ENCODE data around the gene IL10RB. TPM values are rescaled to one million over a fixed set of nuclear protein-coding genes. Genes with fewer than 3 reads are reported as not detected.

The IL10RB gene
- total and polyA plus RNA-seq, 8 donors, result 24.0 to 48.2 (median 30.1) TPM

- DNase-seq (no peak), ATAC-seq (no peak)
- Histone ChIP-seq H3K9me3 (peaks cover 4 to 6% of the 10 kb centered on the region in 2 donors), H3K27me3 (no peaks in the 10 kb centered on the region), H3K27ac (no peak overlapping the region), H3K4me3 (no peak overlapping the region), H3K4me1 (peaks cover 16 to 41% of the 10 kb centered on the region in 2 donors), H3K36me3 (peaks cover 0 to 24% of the 10 kb centered on the region in 2 donors)
- intact Hi-C loops (cut with DNase I), result no loop called here
- no peak for TF ChIP-seq CTCF (IDR thresholded peaks at IDR 0.05)
These were observed 64.6 kb downstream of the IL10RB start for GRCh38 chr21:33330726-33331125.

- ATAC-seq (no peak), DNase-seq (no peak)
- Histone ChIP-seq H3K9me3 (peaks cover 4 to 6% of the 10 kb centered on the region in 2 donors), H3K36me3 (peaks cover 0 to 31% of the 10 kb centered on the region in 2 donors), H3K27me3 (no peaks in the 10 kb centered on the region), H3K4me1 (peaks cover 3 to 27% of the 10 kb centered on the region in 2 donors), H3K27ac (no peak overlapping the region), H3K4me3 (no peak overlapping the region)
- intact Hi-C loops (cut with DNase I), result no loop called here
- no peak for TF ChIP-seq CTCF (IDR thresholded peaks at IDR 0.05)
These were observed 66.0 kb downstream of the IL10RB start for GRCh38 chr21:33332143-33332542.

GRCh38 chr21:33334191-33334590, 68.0 kb downstream of the IL10RB start:
- no peaks in the 10 kb centered on the region for H3K27me3 ChIP-seq
- no peak for TF ChIP-seq CTCF (IDR thresholded peaks at IDR 0.05)
- ATAC-seq (no peak), DNase-seq (no peak)
- H3K27ac ChIP-seq, result no peak overlapping the region
- H3K4me3 ChIP-seq, result no peak overlapping the region
- peaks cover 0 to 31% of the 10 kb centered on the region in 2 donors for H3K36me3 ChIP-seq
- H3K4me1 ChIP-seq, result peaks cover 0 to 17% of the 10 kb centered on the region in 2 donors
- intact Hi-C loops (cut with DNase I), result no loop called here
- peaks cover 4 to 6% of the 10 kb centered on the region in 2 donors for H3K9me3 ChIP-seq

GRCh38 chr21:33334824-33335223, 68.7 kb downstream of the IL10RB start:
- H3K9me3 ChIP-seq, result peaks cover 4 to 6% of the 10 kb centered on the region in 2 donors
- intact Hi-C loops (cut with DNase I), result no loop called here
- no peak overlapping the region for H3K27ac ChIP-seq
- DNase-seq (no peak), ATAC-seq (no peak)
- H3K36me3 ChIP-seq, result peaks cover 0 to 31% of the 10 kb centered on the region in 2 donors
- H3K27me3 ChIP-seq, result no peaks in the 10 kb centered on the region
- no peak for TF ChIP-seq CTCF (IDR thresholded peaks at IDR 0.05)
- H3K4me1 ChIP-seq, result peaks cover 0 to 17% of the 10 kb centered on the region in 2 donors
- no peak overlapping the region for H3K4me3 ChIP-seq

- H3K27me3 ChIP-seq, result no peaks in the 10 kb centered on the region
- H3K27ac ChIP-seq, result peak overlapping the region in 1 of 2 donors; percentile 67
- peaks cover 0 to 26% of the 10 kb centered on the region in 2 donors for H3K4me1 ChIP-seq
- no peak for TF ChIP-seq CTCF (IDR thresholded peaks at IDR 0.05)
- ATAC-seq, result no peak
- no peak overlapping the region for H3K4me3 ChIP-seq
- H3K36me3 ChIP-seq, result peaks cover 0 to 44% of the 10 kb centered on the region in 2 donors
- no peak for DNase-seq
- no peaks in the 10 kb centered on the region for H3K9me3 ChIP-seq
- intact Hi-C loops (cut with DNase I), result no loop called here
These were observed 73.0 kb downstream of the IL10RB start for GRCh38 chr21:33339135-33339534.

Data from left lung (tissue), 10 donors.